A549 (cell line): ENCODE measurements around the gene UVRAG. TPM values are rescaled to one million over a fixed set of nuclear protein-coding genes. Genes with fewer than 3 reads are reported as not detected.

ENCODE experiments used
- ATAC-seq, 2 experiments: fragments of 200-7000 bp in 1 of 2; fragments of >200 bp in 1 of 2; cut with Nextera tagmentation in 1 of 2; cut with Tn5 transposase in 1 of 2; 3 replicates each; pipeline versions ENCODE4 v1.8.0 to v1.9.1; 2018 to 2020; ENCODE audit warnings: mild to moderate bottlenecking in 1 of 2, moderate library complexity in 1 of 2
- CTCF ChIA-PET: fragments of 300-600 bp; sonication (Branson Sonifier 250); formaldehyde crosslinking; extraction: SDS; loops from one replicate; lab custom pipeline; 2021; ENCODE audit warnings: antibody characterized with exemption, inconsistent platforms; lab: Yijun Ruan, JAX
- POLR2A ChIA-PET: fragments of 350-600 bp; formaldehyde crosslinking; extraction: SDS; loops from one replicate; lab custom pipeline; 2021; ENCODE audit warnings: antibody characterized with exemption, inconsistent platforms; lab: Yijun Ruan, JAX
- DNase-seq, 2 experiments: peaks; one replicate each; pipeline versions ENCODE4 v3.0.0 to v3.0.0-alpha.2; 2011 to 2016; ENCODE audit warnings: low read depth in 1 of 2, low spot score in 1 of 2
- FAIRE-seq: peaks from 2 replicates; lab custom pipeline; 2011; peaks lifted over from hg19 to GRCh38; lab: Jason Lieb, UNC
- H3K27ac ChIP-seq, 2 experiments: fragments of >200 bp; sonication (Bioruptor Twin); formaldehyde crosslinking; 3 replicates each; pipeline ENCODE4 v1.5.1; 2016 to 2017
- H3K4me1 ChIP-seq: fragments of >200 bp; sonication (Bioruptor Twin); formaldehyde crosslinking; 3 replicates; pipeline ENCODE4 v1.6.1; 2016
- H3K4me2 ChIP-seq: fragments of >200 bp; sonication (Bioruptor Twin); formaldehyde crosslinking; 3 replicates; pipeline ENCODE4 v1.6.1; 2016
- H3K4me3 ChIP-seq: fragments of >200 bp; sonication (Bioruptor Twin); formaldehyde crosslinking; 3 replicates; pipeline ENCODE4 v1.5.1; 2016
- H3K9me3 ChIP-seq: fragments of >200 bp; sonication (Bioruptor Twin); formaldehyde crosslinking; 3 replicates; pipeline ENCODE4 v1.6.1; 2016
- CBX8 ChIP-seq: fragments of 200-600 bp; sonication (generic); IDR thresholded peaks from 2 replicates; pipeline ENCODE4 v1.6.1; 2016
- CHD4 ChIP-seq: fragments of 200-600 bp; sonication (generic); IDR thresholded peaks from 2 replicates; pipeline ENCODE4 v1.6.1; 2016; ENCODE audit warnings: antibody characterized with exemption, mild to moderate bottlenecking, borderline replicate concordance
- EHF ChIP-seq: fragments of 250-450 bp; sonication (Bioruptor Pico); IDR thresholded peaks from 2 replicates; pipeline ENCODE4 v1.5.0; 2020; ENCODE audit warnings: mild to moderate bottlenecking
- EHMT2 ChIP-seq: fragments of 200-600 bp; sonication (generic); IDR thresholded peaks from 2 replicates; pipeline ENCODE4 v1.6.1; 2016; ENCODE audit warnings: antibody characterized with exemption, low read depth, mild to moderate bottlenecking, moderate library complexity
- EP300 ChIP-seq, 2 experiments: fragments of >200 bp; sonication (Bioruptor Twin); formaldehyde crosslinking; IDR thresholded peaks; 2 replicates in 1 of 2; 3 replicates in 1 of 2; pipeline ENCODE4 v1.6.1; 2016 to 2017
- ESRRA ChIP-seq: fragments of 150-350 bp; IDR thresholded peaks from 2 replicates; pipeline ENCODE4 v1.6.1; 2014; ENCODE audit warnings: mild to moderate bottlenecking, low read length, borderline replicate concordance
- FOSL2 ChIP-seq, 2 experiments: fragments of 450-650 bp in 1 of 2; fragments of >200 bp in 1 of 2; sonication (Bioruptor Twin) in 1 of 2; formaldehyde crosslinking; IDR thresholded peaks; 2 replicates each; pipeline versions ENCODE4 v1.5.0 to v1.6.1; 2016 to 2020; ENCODE audit warnings: mild to moderate bottlenecking in 1 of 2, moderate library complexity in 1 of 2
- HDAC2 ChIP-seq: fragments of 200-600 bp; sonication (generic); IDR thresholded peaks from 2 replicates; pipeline ENCODE4 v1.6.1; 2016
- HOXB13 ChIP-seq: fragments of 250-450 bp; sonication (Bioruptor Pico); IDR thresholded peaks from 2 replicates; pipeline ENCODE4 v1.5.0; 2020; ENCODE audit warnings: low read depth, mild to moderate bottlenecking, moderate library complexity
- HOXB5 ChIP-seq: fragments of 250-450 bp; sonication (Bioruptor Pico); IDR thresholded peaks from 2 replicates; pipeline ENCODE4 v1.5.0; 2020; ENCODE audit warnings: mild to moderate bottlenecking, moderate library complexity
- JUN ChIP-seq, 2 experiments: fragments of >200 bp; sonication (Bioruptor Twin); formaldehyde crosslinking; IDR thresholded peaks; 2 replicates in 1 of 2; 3 replicates in 1 of 2; pipeline ENCODE4 v1.6.1; 2016 to 2017
- NFE2L2 ChIP-seq: fragments of 150-350 bp; conservative IDR thresholded peaks from 2 replicates; pipeline ENCODE4 v1.6.1; 2014; ENCODE audit warnings: low read length
- POLR2A ChIP-seq: IDR thresholded peaks from 2 replicates; pipeline ENCODE4 v1.6.1; 2012; ENCODE audit warnings: mild to moderate bottlenecking, low read length
- RAD21 ChIP-seq, 2 experiments: fragments of >200 bp in 1 of 2; sonication (Bioruptor Twin) in 1 of 2; formaldehyde crosslinking in 1 of 2; IDR thresholded peaks in 1 of 2; conservative IDR thresholded peaks in 1 of 2; 2 replicates in 1 of 2; 3 replicates in 1 of 2; pipeline ENCODE4 v1.6.1; 2012 to 2018; ENCODE audit warnings: inconsistent platforms in 1 of 2
- RNF2 ChIP-seq: fragments of 200-600 bp; sonication (generic); IDR thresholded peaks from 2 replicates; pipeline ENCODE4 v1.6.1; 2016; ENCODE audit warnings: low read depth, mild to moderate bottlenecking, antibody characterized with exemption, moderate library complexity, borderline replicate concordance
- SMC3 ChIP-seq: fragments of >200 bp; sonication (Bioruptor Twin); formaldehyde crosslinking; IDR thresholded peaks from 3 replicates; pipeline ENCODE4 v1.6.1; 2018; ENCODE audit warnings: inconsistent platforms
- SREBF2 ChIP-seq: fragments of 450-650 bp; IDR thresholded peaks from 2 replicates; pipeline ENCODE4 v1.6.1; 2014; ENCODE audit warnings: mild to moderate bottlenecking, moderate library complexity
- TP53 ChIP-seq: fragments of 250-450 bp; sonication (Bioruptor Pico); IDR thresholded peaks from 2 replicates; pipeline ENCODE4 v1.5.0; 2021; ENCODE audit warnings: mild to moderate bottlenecking, moderate library complexity
- ZFP36 ChIP-seq: fragments of 450-650 bp; IDR thresholded peaks from 2 replicates; pipeline ENCODE4 v1.6.1; 2014; ENCODE audit warnings: borderline replicate concordance; ENCODE audit not compliant: partially characterized antibody
- ZNF302 ChIP-seq: fragments of 250-450 bp; sonication (Bioruptor Pico); IDR thresholded peaks from 2 replicates; pipeline ENCODE4 v1.9.0; 2021; ENCODE audit warnings: inconsistent platforms, mild to moderate bottlenecking, moderate library complexity
- WGBS: methylation state at CpG from one replicate; pipeline ENCODE4 v1.1.6; 2017; ENCODE audit errors: missing lambda C conversion rate; 5-methylcytosine and 5-hydroxymethylcytosine counted together
- polyA plus RNA-seq, 4 experiments: library from polyadenylated mRNA; depleted of rRNA in 3 of 4; stranded (reverse); fragments of >200 nt; fragmentation: RNase III in 1 of 4; extraction: RNeasy Plus Mini Kit Qiagen cat#74134 plus additional on column Dnase treatment in 1 of 4; gene quantifications; 2 replicates in 3 of 4; 3 replicates in 1 of 4; pipeline ENCODE4 v1.2.3, GENCODE V29; 2011 to 2017
- TF ChIP-seq, protein P1 (sequence below): fragments of >200 bp; sonication (Bioruptor Twin); formaldehyde crosslinking; IDR thresholded peaks from 3 replicates; pipeline ENCODE4 v1.5.1; 2016
- TF ChIP-seq, protein P2 (sequence below): fragments of 200-600 bp; sonication (generic); IDR thresholded peaks from 2 replicates; pipeline ENCODE4 v1.6.1; 2016; ENCODE audit warnings: antibody characterized with exemption, mild to moderate bottlenecking, moderate library complexity
- TF ChIP-seq, protein P3 (sequence below): fragments of >200 bp; sonication (Bioruptor Twin); formaldehyde crosslinking; IDR thresholded peaks from 2 replicates; pipeline ENCODE4 v1.6.1; 2016
- TF ChIP-seq, protein P4 (sequence below): fragments of 450-650 bp; IDR thresholded peaks from 2 replicates; pipeline ENCODE4 v1.6.1; 2014; ENCODE audit warnings: antibody characterized with exemption
- TF ChIP-seq, protein P5 (sequence below): fragments of 250-450 bp; sonication (Bioruptor Pico); IDR thresholded peaks from 2 replicates; pipeline ENCODE4 v1.5.0; 2021; ENCODE audit warnings: mild to moderate bottlenecking, moderate library complexity, borderline replicate concordance

The UVRAG gene
- polyA plus RNA-seq, 2 of the 4 experiments (the other 2 are of a cell fraction), result 6.1 to 14.1 TPM

DNA sequence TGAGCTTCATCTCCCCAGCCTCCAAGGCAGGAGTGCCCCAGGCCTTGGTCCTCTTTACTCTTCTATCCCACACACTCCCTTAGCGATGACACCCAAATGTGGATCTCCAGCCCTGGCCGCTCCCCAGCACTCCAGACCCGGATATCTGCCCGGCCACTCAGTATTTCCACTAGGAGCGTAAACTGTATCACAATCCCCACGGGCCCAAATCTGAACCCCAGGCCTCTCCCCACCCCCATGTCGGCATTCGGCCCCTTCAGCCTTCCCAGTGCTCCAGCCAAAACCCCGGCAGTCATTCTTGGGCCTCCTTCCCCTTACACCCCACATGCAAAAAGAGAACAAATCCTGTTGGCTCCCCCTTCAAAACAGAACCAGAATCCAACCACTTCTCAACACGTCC lies 370.5 kb downstream of the UVRAG start:
- CTCF ChIA-PET, result interaction anchor here (0.6 to 4.5 kb wide), 4 partner anchors 13 to 181 kb away, joined by 3 to 22 read pairs (median 6); no protein-coding TSS in a partner anchor
- no peak overlapping the region for H3K4me2 ChIP-seq
- DNase-seq, result no peak
- no peak for FAIRE-seq
- WGBS, result 86% methylated on average over 10 of the region's 10 CpGs
- no peak for TF ChIP-seq NFE2L2
- TF ChIP-seq RNF2, result no peak
- TF ChIP-seq TP53, result no peak
- TF ChIP-seq, protein P1, sequence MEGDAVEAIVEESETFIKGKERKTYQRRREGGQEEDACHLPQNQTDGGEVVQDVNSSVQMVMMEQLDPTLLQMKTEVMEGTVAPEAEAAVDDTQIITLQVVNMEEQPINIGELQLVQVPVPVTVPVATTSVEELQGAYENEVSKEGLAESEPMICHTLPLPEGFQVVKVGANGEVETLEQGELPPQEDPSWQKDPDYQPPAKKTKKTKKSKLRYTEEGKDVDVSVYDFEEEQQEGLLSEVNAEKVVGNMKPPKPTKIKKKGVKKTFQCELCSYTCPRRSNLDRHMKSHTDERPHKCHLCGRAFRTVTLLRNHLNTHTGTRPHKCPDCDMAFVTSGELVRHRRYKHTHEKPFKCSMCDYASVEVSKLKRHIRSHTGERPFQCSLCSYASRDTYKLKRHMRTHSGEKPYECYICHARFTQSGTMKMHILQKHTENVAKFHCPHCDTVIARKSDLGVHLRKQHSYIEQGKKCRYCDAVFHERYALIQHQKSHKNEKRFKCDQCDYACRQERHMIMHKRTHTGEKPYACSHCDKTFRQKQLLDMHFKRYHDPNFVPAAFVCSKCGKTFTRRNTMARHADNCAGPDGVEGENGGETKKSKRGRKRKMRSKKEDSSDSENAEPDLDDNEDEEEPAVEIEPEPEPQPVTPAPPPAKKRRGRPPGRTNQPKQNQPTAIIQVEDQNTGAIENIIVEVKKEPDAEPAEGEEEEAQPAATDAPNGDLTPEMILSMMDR, result no peak
- TF ChIP-seq HOXB13, result no peak
- no peak for TF ChIP-seq SMC3
- TF ChIP-seq, protein P2, sequence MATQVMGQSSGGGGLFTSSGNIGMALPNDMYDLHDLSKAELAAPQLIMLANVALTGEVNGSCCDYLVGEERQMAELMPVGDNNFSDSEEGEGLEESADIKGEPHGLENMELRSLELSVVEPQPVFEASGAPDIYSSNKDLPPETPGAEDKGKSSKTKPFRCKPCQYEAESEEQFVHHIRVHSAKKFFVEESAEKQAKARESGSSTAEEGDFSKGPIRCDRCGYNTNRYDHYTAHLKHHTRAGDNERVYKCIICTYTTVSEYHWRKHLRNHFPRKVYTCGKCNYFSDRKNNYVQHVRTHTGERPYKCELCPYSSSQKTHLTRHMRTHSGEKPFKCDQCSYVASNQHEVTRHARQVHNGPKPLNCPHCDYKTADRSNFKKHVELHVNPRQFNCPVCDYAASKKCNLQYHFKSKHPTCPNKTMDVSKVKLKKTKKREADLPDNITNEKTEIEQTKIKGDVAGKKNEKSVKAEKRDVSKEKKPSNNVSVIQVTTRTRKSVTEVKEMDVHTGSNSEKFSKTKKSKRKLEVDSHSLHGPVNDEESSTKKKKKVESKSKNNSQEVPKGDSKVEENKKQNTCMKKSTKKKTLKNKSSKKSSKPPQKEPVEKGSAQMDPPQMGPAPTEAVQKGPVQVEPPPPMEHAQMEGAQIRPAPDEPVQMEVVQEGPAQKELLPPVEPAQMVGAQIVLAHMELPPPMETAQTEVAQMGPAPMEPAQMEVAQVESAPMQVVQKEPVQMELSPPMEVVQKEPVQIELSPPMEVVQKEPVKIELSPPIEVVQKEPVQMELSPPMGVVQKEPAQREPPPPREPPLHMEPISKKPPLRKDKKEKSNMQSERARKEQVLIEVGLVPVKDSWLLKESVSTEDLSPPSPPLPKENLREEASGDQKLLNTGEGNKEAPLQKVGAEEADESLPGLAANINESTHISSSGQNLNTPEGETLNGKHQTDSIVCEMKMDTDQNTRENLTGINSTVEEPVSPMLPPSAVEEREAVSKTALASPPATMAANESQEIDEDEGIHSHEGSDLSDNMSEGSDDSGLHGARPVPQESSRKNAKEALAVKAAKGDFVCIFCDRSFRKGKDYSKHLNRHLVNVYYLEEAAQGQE, result no peak
- TF ChIP-seq EHF (CRISPR knock-in tag), result no peak
- TF ChIP-seq HOXB5 (CRISPR knock-in tag), result no peak
- TF ChIP-seq EHMT2, result no peak
- no peak for TF ChIP-seq SREBF2
- TF ChIP-seq POLR2A, result no peak
- TF ChIP-seq CHD4, result no peak
- TF ChIP-seq, all 56 proteins: peak for 0
- Histone ChIP-seq H3K27ac (no peak overlapping the region), H3K9me3 (no peaks in the 10 kb centered on the region), H3K4me1 (no peaks in the 10 kb centered on the region), H3K4me3 (no peak overlapping the region)
- ATAC-seq, result no peak
- POLR2A ChIA-PET, result no interaction called here

DNA sequence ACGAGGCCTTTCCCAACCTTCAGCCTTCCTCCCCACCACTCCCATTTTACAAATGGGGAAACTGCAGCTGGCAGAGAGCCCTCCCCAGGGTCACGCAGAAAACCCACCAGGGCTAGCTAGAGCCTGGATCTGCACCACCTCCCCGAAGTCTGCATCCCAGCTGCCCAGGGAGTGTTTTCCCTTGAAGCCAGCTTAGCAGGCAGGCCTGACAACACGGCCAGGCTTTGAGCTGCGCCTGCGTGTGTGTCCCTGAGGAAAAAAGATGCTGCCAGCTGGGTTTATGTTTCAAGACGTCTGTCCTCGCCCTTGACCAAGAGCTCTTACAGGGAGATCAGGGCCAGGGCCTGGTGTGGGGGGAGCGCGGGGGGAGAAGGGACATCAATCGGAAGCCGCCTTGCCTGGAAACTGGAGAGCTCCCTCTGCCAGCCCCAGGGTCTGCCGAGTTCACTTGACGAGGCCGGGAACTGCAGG lies 371.0 kb downstream of the UVRAG start:
- Histone ChIP-seq H3K27ac (no peak overlapping the region), H3K4me2 (no peak overlapping the region), H3K9me3 (no peaks in the 10 kb centered on the region), H3K4me1 (no peaks in the 10 kb centered on the region), H3K4me3 (no peak overlapping the region)
- ATAC-seq (no peak), FAIRE-seq (no peak), DNase-seq (no peak)
- ChIA-PET POLR2A (no interaction called here), CTCF (interaction anchor here (0.6 to 4.5 kb wide), 5 partner anchors 8 to 180 kb away, joined by 3 to 22 read pairs (median 4); no protein-coding TSS in a partner anchor)
- 75% methylated on average over 14 of the region's 15 CpGs for WGBS
- TF ChIP-seq, protein P3, sequence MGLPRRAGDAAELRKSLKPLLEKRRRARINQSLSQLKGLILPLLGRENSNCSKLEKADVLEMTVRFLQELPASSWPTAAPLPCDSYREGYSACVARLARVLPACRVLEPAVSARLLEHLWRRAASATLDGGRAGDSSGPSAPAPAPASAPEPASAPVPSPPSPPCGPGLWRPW, result no peak
- TF ChIP-seq FOSL2 (IDR thresholded peaks at IDR 0.05) (no peak), FOSL2 (CRISPR knock-in tag; IDR thresholded peaks at IDR 0.05) (no peak), SMC3 (no peak), ESRRA (no peak), EP300 (IDR thresholded peaks at IDR 0.05) (no peak), CBX8 (no peak), JUN (IDR thresholded peaks at IDR 0.05) (no peak), EHMT2 (no peak), HDAC2 (no peak), ZFP36 (no peak), RAD21 (conservative IDR thresholded peaks at IDR 0.05 in 1 of 2, IDR thresholded peaks at IDR 0.05 in 1 of 2) (no peak), ZNF302 (no peak)
- TF ChIP-seq, protein P4, sequence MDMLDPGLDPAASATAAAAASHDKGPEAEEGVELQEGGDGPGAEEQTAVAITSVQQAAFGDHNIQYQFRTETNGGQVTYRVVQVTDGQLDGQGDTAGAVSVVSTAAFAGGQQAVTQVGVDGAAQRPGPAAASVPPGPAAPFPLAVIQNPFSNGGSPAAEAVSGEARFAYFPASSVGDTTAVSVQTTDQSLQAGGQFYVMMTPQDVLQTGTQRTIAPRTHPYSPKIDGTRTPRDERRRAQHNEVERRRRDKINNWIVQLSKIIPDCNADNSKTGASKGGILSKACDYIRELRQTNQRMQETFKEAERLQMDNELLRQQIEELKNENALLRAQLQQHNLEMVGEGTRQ, result no peak
- TF ChIP-seq, protein P2, result no peak
- TF ChIP-seq, protein P5, sequence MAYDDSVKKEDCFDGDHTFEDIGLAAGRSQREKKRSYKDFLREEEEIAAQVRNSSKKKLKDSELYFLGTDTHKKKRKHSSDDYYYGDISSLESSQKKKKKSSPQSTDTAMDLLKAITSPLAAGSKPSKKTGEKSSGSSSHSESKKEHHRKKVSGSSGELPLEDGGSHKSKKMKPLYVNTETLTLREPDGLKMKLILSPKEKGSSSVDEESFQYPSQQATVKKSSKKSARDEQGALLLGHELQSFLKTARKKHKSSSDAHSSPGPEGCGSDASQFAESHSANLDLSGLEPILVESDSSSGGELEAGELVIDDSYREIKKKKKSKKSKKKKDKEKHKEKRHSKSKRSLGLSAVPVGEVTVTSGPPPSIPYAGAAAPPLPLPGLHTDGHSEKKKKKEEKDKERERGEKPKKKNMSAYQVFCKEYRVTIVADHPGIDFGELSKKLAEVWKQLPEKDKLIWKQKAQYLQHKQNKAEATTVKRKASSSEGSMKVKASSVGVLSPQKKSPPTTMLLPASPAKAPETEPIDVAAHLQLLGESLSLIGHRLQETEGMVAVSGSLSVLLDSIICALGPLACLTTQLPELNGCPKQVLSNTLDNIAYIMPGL, result no peak
